Measurements from ENCODE around the gene PDP2. TPM values are rescaled to one million over a fixed set of nuclear protein-coding genes. Genes with fewer than 3 reads are reported as not detected.

The PDP2 gene
- total and polyA plus RNA-seq, 11 donors, result 1.1 to 7.5 (median 3.5) TPM

GRCh38 chr16:66898207-66898606 lies 17.9 kb downstream of the PDP2 start:
- Histone ChIP-seq H3K4me3 (no peak overlapping the region), H3K27me3 (no peaks in the 10 kb centered on the region), H3K4me1 (peaks cover 0 to 53% (median 35%) of the 10 kb centered on the region in 12 donors), H3K9me3 (no peaks in the 10 kb centered on the region), H3K36me3 (no peaks in the 10 kb centered on the region), H3K27ac (peak overlapping the region in 9 of 12 donors; percentile 84 to 100 (median 96))
- 62 to 63% (median 63%) methylated on average over 3 of the region's 3 CpGs for WGBS, 4 donors
- intact Hi-C loops (cut with DNase I), result loop anchor here in 6 of 10 donors (5.0 to 10.0 kb wide), 5 partner anchors 34 to 257 kb away; partner anchors contain the start of genes B3GNT9 (in 4 of the 6), FBXL8 (in 4 of the 6), TRADD (in 4 of the 6) and CES2 (in 1 of the 6)
- peak in 3 of 5 donors; percentile 50 to 57 (median 57) for DNase-seq
- TF ChIP-seq POLR2A (IDR thresholded peaks at IDR 0.05) (no peak), CTCF (IDR thresholded peaks at IDR 0.05) (no peak)
- ATAC-seq, result no peak

- WGBS, 4 donors, result 78 to 91% (median 84%) methylated on average over 2 of the region's 2 CpGs
- intact Hi-C loops (cut with DNase I), result loop anchor here in 6 of 10 donors (5.0 to 10.0 kb wide), 5 partner anchors 33 to 256 kb away; partner anchors contain the start of genes B3GNT9 (in 4 of the 6), FBXL8 (in 4 of the 6), TRADD (in 4 of the 6) and CES2 (in 1 of the 6)
- Histone ChIP-seq H3K9me3 (no peaks in the 10 kb centered on the region), H3K4me3 (no peak overlapping the region), H3K27ac (peak overlapping the region; percentile 78 to 100 (median 96)), H3K4me1 (peaks cover 0 to 60% (median 39%) of the 10 kb centered on the region in 12 donors), H3K36me3 (no peaks in the 10 kb centered on the region), H3K27me3 (no peaks in the 10 kb centered on the region)
- ATAC-seq (no peak), DNase-seq (no peak)
- no peak for TF ChIP-seq POLR2A (IDR thresholded peaks at IDR 0.05)
- no peak for TF ChIP-seq CTCF (IDR thresholded peaks at IDR 0.05)
Measured at GRCh38 chr16:66898933-66899309, 18.6 kb downstream of the PDP2 start.

GRCh38 chr16:66899310-66899944 lies 19.1 kb downstream of the PDP2 start:
- 62 to 75% (median 72%) methylated on average over 6 of the region's 6 CpGs for WGBS, 4 donors
- H3K4me1 ChIP-seq, result peaks cover 0 to 66% (median 41%) of the 10 kb centered on the region in 12 donors

More at GRCh38 chr16:66899310-66899944, 19.1 kb downstream of the PDP2 start:
- Histone ChIP-seq H3K27ac (peak overlapping the region; percentile 78 to 100 (median 96)), H3K27me3 (no peaks in the 10 kb centered on the region), H3K9me3 (no peaks in the 10 kb centered on the region), H3K4me3 (no peak overlapping the region), H3K36me3 (no peaks in the 10 kb centered on the region)
- intact Hi-C loops (cut with DNase I), result loop anchor here in 6 of 10 donors (5.0 to 10.0 kb wide), 5 partner anchors 33 to 255 kb away; partner anchors contain the start of genes B3GNT9 (in 4 of the 6), FBXL8 (in 4 of the 6), TRADD (in 4 of the 6) and CES2 (in 1 of the 6)
- ATAC-seq (no peak), DNase-seq (peak in 1 of 5 donors; percentile 29)
- TF ChIP-seq CTCF (IDR thresholded peaks at IDR 0.05) (no peak), POLR2A (IDR thresholded peaks at IDR 0.05) (no peak)
